Panc1 (cell line): ENCODE data around the gene RAB4B. TPM values are rescaled to one million over a fixed set of nuclear protein-coding genes. Genes with fewer than 3 reads are reported as not detected.

Experiments
- ATAC-seq: fragments of 200-7000 bp; cut with Tn5 transposase; 2 replicates; pipeline ENCODE4 v1.9.1; 2020; ENCODE audit warnings: mild to moderate bottlenecking, moderate library complexity
- BruUV-seq: library from RNA; stranded (reverse); fragments of 400-500 nt; replicated peaks from 2 replicates; lab custom pipeline; 2021; lab: Mats Ljungman, UMichigan
- CTCF ChIA-PET: fragments of 300-600 bp; sonication (Branson Sonifier 250); formaldehyde crosslinking; loops from one replicate; lab custom pipeline; 2022; ENCODE audit warnings: antibody characterized with exemption; lab: Charles Lee
- POLR2A ChIA-PET: fragments of 300-600 bp; sonication (Branson Sonifier 250); formaldehyde crosslinking; loops from one replicate; lab custom pipeline; 2022; ENCODE audit warnings: antibody characterized with exemption; lab: Charles Lee
- DNase-seq: peaks from one replicate; pipeline ENCODE4 v3.0.0-alpha.2; 2010; ENCODE audit warnings: low read depth, low spot score
- H3K27ac ChIP-seq: 2 replicates; pipeline ENCODE4 v1.5.1; 2011; ENCODE audit warnings: mild to moderate bottlenecking, low read length, inconsistent platforms
- H3K27me3 ChIP-seq: fragments of 200-500 bp; sonication (Bioruptor generic); 2 replicates; pipeline ENCODE4 v1.6.0; 2014; ENCODE audit warnings: low read length, inconsistent platforms; ENCODE audit not compliant: control insufficient read depth, insufficient read depth
- H3K36me3 ChIP-seq: fragments of 200-500 bp; sonication (Bioruptor generic); 2 replicates; pipeline ENCODE4 v1.5.1; 2014; ENCODE audit warnings: inconsistent platforms, mild to moderate bottlenecking, low read length, moderate library complexity; ENCODE audit not compliant: control insufficient read depth, insufficient read depth
- H3K4me1 ChIP-seq: 2 replicates; pipeline ENCODE4 v1.5.1; 2011; ENCODE audit warnings: inconsistent platforms, mild to moderate bottlenecking, low read length, moderate library complexity; ENCODE audit not compliant: control insufficient read depth, insufficient read depth
- H3K4me3 ChIP-seq, 2 experiments: 2 replicates each; pipeline ENCODE4 v1.5.1; 2011 to 2012; ENCODE audit warnings: low read depth in 2 of 2, low read length in 2 of 2, mild to moderate bottlenecking in 2 of 2, inconsistent platforms in 1 of 2, moderate library complexity in 1 of 2
- H3K9me3 ChIP-seq: fragments of 200-500 bp; sonication (Bioruptor generic); 2 replicates; pipeline ENCODE4 v1.5.1; 2014; ENCODE audit warnings: low read depth, mild to moderate bottlenecking, inconsistent platforms, low read length, moderate library complexity; ENCODE audit not compliant: control insufficient read depth, insufficient read depth
- CTCF ChIP-seq: fragments of 450-650 bp; IDR thresholded peaks from 2 replicates; pipeline ENCODE4 v1.5.1; 2017; ENCODE audit warnings: mild to moderate bottlenecking
- POLR2AphosphoS5 ChIP-seq: IDR thresholded peaks from 2 replicates; pipeline ENCODE4 v1.6.1; 2012; ENCODE audit warnings: mild to moderate bottlenecking, low read depth, low read length, moderate library complexity
- REST ChIP-seq, 2 experiments: IDR thresholded peaks; 2 replicates each; pipeline ENCODE4 v1.6.1; 2011 to 2012; ENCODE audit warnings: low read depth in 2 of 2, control low read depth in 1 of 2, low read length in 1 of 2, mild to moderate bottlenecking in 1 of 2, moderate library complexity in 1 of 2; ENCODE audit not compliant: insufficient read depth in 1 of 2
- SIN3A ChIP-seq: IDR thresholded peaks from 2 replicates; pipeline ENCODE4 v1.6.1; 2012; ENCODE audit warnings: low read depth, mild to moderate bottlenecking, low read length, moderate library complexity, borderline replicate concordance; ENCODE audit not compliant: insufficient read depth
- TCF7L2 ChIP-seq: IDR thresholded peaks from 2 replicates; pipeline ENCODE4 v1.6.1; 2011; ENCODE audit warnings: mild to moderate bottlenecking, low read depth, low read length, inconsistent platforms
- in situ Hi-C: cut with HindIII; loops from 2 replicates; pipeline ENCODE4 v1.10.0; 2016; ENCODE audit warnings: low sequenced_read_pairs, low pct_unique_long_range_greater_than_20kb
- intact Hi-C: fragments of 100-400 bp; cut with micrococcal nuclease; formaldehyde crosslinking; loops from one replicate; pipeline ENCODE4 v1.10.0; 2022; ENCODE audit not compliant: unreplicated experiment
- total RNA-seq: library from RNA; stranded (reverse); gene quantifications from one replicate; pipeline ENCODE4 v1.2.1, GENCODE V29; 2021; ENCODE audit not compliant: unreplicated experiment

Gene RAB4B
- total RNA-seq, 1 experiment from 2014 or later: 24.8 TPM

- Histone ChIP-seq H3K9me3 (no peaks in the 10 kb centered on the region), H3K36me3 (peaks cover 13% of the 10 kb centered on the region), H3K4me3 (no peak overlapping the region), H3K27me3 (no peaks in the 10 kb centered on the region), H3K4me1 (no peaks in the 10 kb centered on the region; the same call in 1 of the 2 replicates), H3K27ac (no peak overlapping the region)
- no TSS peak for BruUV-seq
- ChIA-PET CTCF (no interaction called here), POLR2A (interaction anchor here (0.6 to 0.7 kb wide), 2 partner anchors 15 to 1298 kb away, joined by 3 to 5 read pairs; no protein-coding TSS in a partner anchor)
- intact Hi-C loops: no loop called here
- TF ChIP-seq CTCF (no peak), POLR2AphosphoS5 (no peak), TCF7L2 (no peak)
- ATAC-seq (no peak), DNase-seq (no peak)
- in situ Hi-C loops: no loop called here
These were observed 22.8 kb upstream of the RAB4B start for GRCh38 chr19:40755248-40755624.

GRCh38 chr19:40755791-40756190 is 22.3 kb upstream of the RAB4B start:
- H3K4me3 ChIP-seq: no peak overlapping the region
- H3K9me3 ChIP-seq: no peaks in the 10 kb centered on the region
- H3K4me1 ChIP-seq: no peaks in the 10 kb centered on the region; the same call in 1 of the 2 replicates
- H3K27me3 ChIP-seq: no peaks in the 10 kb centered on the region
- no peak for TF ChIP-seq SIN3A
- TF ChIP-seq REST (IDR thresholded peaks at IDR 0.05; ENCODE audit: insufficient read depth in 1 of 2, low read depth in 2 of 2, low read length in 1 of 2): no peak
- TF ChIP-seq CTCF: no peak
- no peak for TF ChIP-seq TCF7L2
- no peak for TF ChIP-seq POLR2AphosphoS5
- ATAC-seq: no peak
- intact Hi-C loops: no loop called here
- no TSS peak for BruUV-seq
- in situ Hi-C loops: no loop called here
- H3K27ac ChIP-seq: no peak overlapping the region
- ChIA-PET POLR2A (interaction anchor here (0.6 kb wide), 1 partner anchor 14 kb away, joined by 3 read pairs; no protein-coding TSS in a partner anchor), CTCF (no interaction called here)
- DNase-seq: no peak
- H3K36me3 ChIP-seq: peaks cover 14% of the 10 kb centered on the region
